Neural crest cell (in vitro differentiated cells): Measurements from ENCODE around the gene ALG8. TPM values are rescaled to one million over a fixed set of nuclear protein-coding genes. Genes with fewer than 3 reads are reported as not detected.
A peak's percentile ranks its signal among the peaks of the same experiment; 100 is the strongest.

ENCODE experiments used
- DNase-seq: peaks from one replicate; pipeline ENCODE4 v3.0.0; 2021; ENCODE audit warnings: low read depth, mixed read lengths, low spot score
- H3K27ac Mint-ChIP-seq: one replicate; pipeline ENCODE4 v1.8.0; 2021; ENCODE audit warnings: mild to moderate bottlenecking, mixed read lengths; ENCODE audit not compliant: unreplicated experiment
- H3K27me3 Mint-ChIP-seq: 2 replicates; pipeline ENCODE4 v1.8.0; 2021; ENCODE audit warnings: low read depth, mild to moderate bottlenecking, mixed read lengths
- H3K36me3 Mint-ChIP-seq: 2 replicates; pipeline ENCODE4 v1.8.0; 2021; ENCODE audit warnings: low read depth, mild to moderate bottlenecking, mixed read lengths
- H3K4me1 Mint-ChIP-seq: 2 replicates; pipeline ENCODE4 v1.8.0; 2021; ENCODE audit warnings: mixed read lengths
- H3K4me3 Mint-ChIP-seq: one replicate; pipeline ENCODE4 v1.8.0; 2021; ENCODE audit warnings: mild to moderate bottlenecking, mixed read lengths
- H3K9me3 Mint-ChIP-seq: 2 replicates; pipeline ENCODE4 v1.8.0; 2021; ENCODE audit warnings: mixed read lengths
- CTCF ChIP-seq: fragments of 200-600 bp; sonication (generic); conservative IDR thresholded peaks from 2 replicates; pipeline ENCODE4 v1.5.0; 2021; ENCODE audit warnings: antibody characterized with exemption, mild to moderate bottlenecking
- total RNA-seq: library from RNA; stranded (reverse); gene quantifications from 2 replicates; pipeline ENCODE4 v1.2.1, GENCODE V29; 2021

Gene ALG8
- total RNA-seq, 1 donor from 2014 or later, result 79.7 TPM

- no peaks in the 10 kb centered on the region for H3K27me3 Mint-ChIP-seq
- H3K27ac Mint-ChIP-seq, result peak overlapping the region; percentile 82
- DNase-seq, result no peak
- no peaks in the 10 kb centered on the region for H3K9me3 Mint-ChIP-seq
- no peak for TF ChIP-seq CTCF
- no peak overlapping the region for H3K4me3 Mint-ChIP-seq
- peaks cover 30% of the 10 kb centered on the region for H3K4me1 Mint-ChIP-seq
- peaks cover 12% of the 10 kb centered on the region for H3K36me3 Mint-ChIP-seq
Measured at GRCh38 chr11:78110830-78111229, 28.6 kb downstream of the ALG8 start.

- no peak overlapping the region for H3K27ac Mint-ChIP-seq
- H3K9me3 Mint-ChIP-seq, result no peaks in the 10 kb centered on the region
- peaks cover 30% of the 10 kb centered on the region for H3K4me1 Mint-ChIP-seq
- no peaks in the 10 kb centered on the region for H3K27me3 Mint-ChIP-seq
- H3K36me3 Mint-ChIP-seq, result peaks cover 12% of the 10 kb centered on the region
- DNase-seq, result no peak
- TF ChIP-seq CTCF, result no peak
- H3K4me3 Mint-ChIP-seq, result no peak overlapping the region
Measured at GRCh38 chr11:78110351-78110750, 29.1 kb downstream of the ALG8 start.

GRCh38 chr11:78109081-78110015 is 30.1 kb downstream of the ALG8 start:
- no peak for TF ChIP-seq CTCF
- peaks cover 12% of the 10 kb centered on the region for H3K36me3 Mint-ChIP-seq
- H3K9me3 Mint-ChIP-seq, result no peaks in the 10 kb centered on the region
- H3K27ac Mint-ChIP-seq, result peak overlapping the region; percentile 6
- peaks cover 29% of the 10 kb centered on the region for H3K4me1 Mint-ChIP-seq
- no peak overlapping the region for H3K4me3 Mint-ChIP-seq
- no peak for DNase-seq
- H3K27me3 Mint-ChIP-seq, result no peaks in the 10 kb centered on the region

- Mint-ChIP-seq H3K27ac (peak overlapping the region; percentile 43), H3K27me3 (no peaks in the 10 kb centered on the region), H3K9me3 (no peaks in the 10 kb centered on the region), H3K36me3 (peaks cover 13% of the 10 kb centered on the region), H3K4me3 (no peak overlapping the region), H3K4me1 (peaks cover 8% of the 10 kb centered on the region)
- DNase-seq, result no peak
- TF ChIP-seq CTCF, result no peak
Measured at GRCh38 chr11:78100676-78101472, 38.6 kb downstream of the ALG8 start.

- H3K27ac Mint-ChIP-seq, result peak overlapping the region; percentile 35
- peaks cover 15% of the 10 kb centered on the region for H3K36me3 Mint-ChIP-seq
- H3K4me1 Mint-ChIP-seq, result peaks cover 8% of the 10 kb centered on the region
- no peak overlapping the region for H3K4me3 Mint-ChIP-seq
- DNase-seq, result no peak
- H3K27me3 Mint-ChIP-seq, result no peaks in the 10 kb centered on the region
- no peak for TF ChIP-seq CTCF
- H3K9me3 Mint-ChIP-seq, result no peaks in the 10 kb centered on the region
Measured at GRCh38 chr11:78100261-78100660, 39.2 kb downstream of the ALG8 start.
